Panc1 (cell line): ENCODE results near the gene TMEM134. TPM values are rescaled to one million over a fixed set of nuclear protein-coding genes. Genes with fewer than 3 reads are reported as not detected.

ENCODE experiments used
- ATAC-seq: fragments of 200-7000 bp; cut with Tn5 transposase; 2 replicates; pipeline ENCODE4 v1.9.1; 2020; ENCODE audit warnings: mild to moderate bottlenecking, moderate library complexity
- BruUV-seq: library from RNA; stranded (reverse); fragments of 400-500 nt; replicated peaks from 2 replicates; lab custom pipeline; 2021; lab: Mats Ljungman, UMichigan
- CTCF ChIA-PET: fragments of 300-600 bp; sonication (Branson Sonifier 250); formaldehyde crosslinking; loops from one replicate; lab custom pipeline; 2022; ENCODE audit warnings: antibody characterized with exemption; lab: Charles Lee
- POLR2A ChIA-PET: fragments of 300-600 bp; sonication (Branson Sonifier 250); formaldehyde crosslinking; loops from one replicate; lab custom pipeline; 2022; ENCODE audit warnings: antibody characterized with exemption; lab: Charles Lee
- DNase-seq: peaks from one replicate; pipeline ENCODE4 v3.0.0-alpha.2; 2010; ENCODE audit warnings: low read depth, low spot score
- H3K27ac ChIP-seq: 2 replicates; pipeline ENCODE4 v1.5.1; 2011; ENCODE audit warnings: mild to moderate bottlenecking, low read length, inconsistent platforms
- H3K27me3 ChIP-seq: fragments of 200-500 bp; sonication (Bioruptor generic); 2 replicates; pipeline ENCODE4 v1.6.0; 2014; ENCODE audit warnings: low read length, inconsistent platforms; ENCODE audit not compliant: control insufficient read depth, insufficient read depth
- H3K36me3 ChIP-seq: fragments of 200-500 bp; sonication (Bioruptor generic); 2 replicates; pipeline ENCODE4 v1.5.1; 2014; ENCODE audit warnings: inconsistent platforms, mild to moderate bottlenecking, low read length, moderate library complexity; ENCODE audit not compliant: control insufficient read depth, insufficient read depth
- H3K4me1 ChIP-seq: 2 replicates; pipeline ENCODE4 v1.5.1; 2011; ENCODE audit warnings: inconsistent platforms, mild to moderate bottlenecking, low read length, moderate library complexity; ENCODE audit not compliant: control insufficient read depth, insufficient read depth
- H3K4me3 ChIP-seq, 2 experiments: 2 replicates each; pipeline ENCODE4 v1.5.1; 2011 to 2012; ENCODE audit warnings: low read depth in 2 of 2, low read length in 2 of 2, mild to moderate bottlenecking in 2 of 2, inconsistent platforms in 1 of 2, moderate library complexity in 1 of 2
- H3K9me3 ChIP-seq: fragments of 200-500 bp; sonication (Bioruptor generic); 2 replicates; pipeline ENCODE4 v1.5.1; 2014; ENCODE audit warnings: low read depth, mild to moderate bottlenecking, inconsistent platforms, low read length, moderate library complexity; ENCODE audit not compliant: control insufficient read depth, insufficient read depth
- POLR2AphosphoS5 ChIP-seq: IDR thresholded peaks from 2 replicates; pipeline ENCODE4 v1.6.1; 2012; ENCODE audit warnings: mild to moderate bottlenecking, low read depth, low read length, moderate library complexity
- SIN3A ChIP-seq: IDR thresholded peaks from 2 replicates; pipeline ENCODE4 v1.6.1; 2012; ENCODE audit warnings: low read depth, mild to moderate bottlenecking, low read length, moderate library complexity, borderline replicate concordance; ENCODE audit not compliant: insufficient read depth
- TCF7L2 ChIP-seq: IDR thresholded peaks from 2 replicates; pipeline ENCODE4 v1.6.1; 2011; ENCODE audit warnings: mild to moderate bottlenecking, low read depth, low read length, inconsistent platforms
- in situ Hi-C: cut with HindIII; loops from 2 replicates; pipeline ENCODE4 v1.10.0; 2016; ENCODE audit warnings: low sequenced_read_pairs, low pct_unique_long_range_greater_than_20kb
- intact Hi-C: fragments of 100-400 bp; cut with micrococcal nuclease; formaldehyde crosslinking; loops from one replicate; pipeline ENCODE4 v1.10.0; 2022; ENCODE audit not compliant: unreplicated experiment
- total RNA-seq: library from RNA; stranded (reverse); gene quantifications from one replicate; pipeline ENCODE4 v1.2.1, GENCODE V29; 2021; ENCODE audit not compliant: unreplicated experiment
- TF ChIP-seq, protein P1 (sequence below), 2 experiments: IDR thresholded peaks; 2 replicates each; pipeline ENCODE4 v1.6.1; 2011 to 2012; ENCODE audit warnings: low read depth in 2 of 2, control low read depth in 1 of 2, low read length in 1 of 2, mild to moderate bottlenecking in 1 of 2, moderate library complexity in 1 of 2; ENCODE audit not compliant: insufficient read depth in 1 of 2
- TF ChIP-seq, protein P2 (sequence below): fragments of 450-650 bp; IDR thresholded peaks from 2 replicates; pipeline ENCODE4 v1.5.1; 2017; ENCODE audit warnings: mild to moderate bottlenecking

Gene TMEM134
- total RNA-seq, 1 experiment from 2014 or later, result 65.0 TPM

DNA sequence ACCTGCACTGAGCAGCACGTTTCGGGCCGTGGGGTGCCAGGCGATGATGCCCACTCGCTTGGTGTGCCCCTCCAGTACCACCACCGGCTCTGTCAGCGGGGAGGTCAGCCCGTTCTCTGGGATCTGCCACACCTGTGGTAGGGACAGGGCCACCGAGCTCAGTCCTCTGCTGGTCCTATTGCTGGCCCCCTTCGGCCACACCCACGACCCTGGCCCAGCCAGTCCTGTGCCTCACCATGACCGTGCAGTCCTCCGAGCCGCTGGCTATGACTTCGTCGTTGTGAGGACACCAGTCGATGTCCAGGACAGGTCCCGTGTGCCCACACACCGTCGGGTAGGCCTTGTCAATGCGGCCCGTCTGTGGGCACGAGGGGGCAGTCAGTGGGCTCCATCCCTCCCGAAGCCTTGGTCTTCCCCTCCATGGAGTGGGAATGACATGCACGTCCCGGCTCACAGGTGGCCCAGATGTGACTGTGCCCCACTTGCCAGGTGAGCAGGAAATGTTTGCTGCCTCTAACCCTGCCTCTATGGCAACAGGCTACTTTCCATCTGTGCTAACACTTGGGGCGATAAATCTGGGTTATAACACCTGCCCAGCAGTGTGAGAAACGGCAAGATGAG is 27.2 kb downstream of the TMEM134 start:
- no TSS peak for BruUV-seq
- intact Hi-C loops (no loop called here), in situ Hi-C loops (no loop called here)

DNA sequence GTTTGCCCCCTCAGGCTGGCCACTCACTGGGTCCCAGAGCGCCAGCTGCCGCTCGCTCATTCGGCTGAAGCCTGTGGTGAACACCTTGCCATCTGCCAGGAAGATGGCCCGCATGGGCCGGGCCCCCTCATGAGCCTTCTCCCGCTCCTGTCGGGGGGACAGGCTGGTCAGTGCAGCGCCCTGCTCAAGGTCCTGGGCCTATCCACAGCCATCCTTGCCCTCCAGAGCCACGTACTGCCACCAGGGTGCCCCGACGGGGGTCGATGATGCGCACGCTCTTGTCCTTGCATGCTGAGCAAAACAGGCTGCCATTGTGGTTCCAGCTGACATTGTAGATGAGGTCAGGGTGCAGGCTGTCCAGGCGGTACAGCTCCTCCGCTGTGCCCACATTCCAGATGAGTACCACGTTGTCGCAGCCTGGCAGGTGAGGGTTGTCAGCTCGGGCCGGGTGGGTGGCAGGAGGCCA is 27.9 kb downstream of the TMEM134 start:
- Histone ChIP-seq H3K9me3 (no peaks in the 10 kb centered on the region), H3K27ac (no peak overlapping the region; the same call in 1 of the 2 replicates), H3K36me3 (peaks cover 2% of the 10 kb centered on the region; the same call in 1 of the 2 replicates), H3K27me3 (no peaks in the 10 kb centered on the region), H3K4me1 (peaks cover 59% of the 10 kb centered on the region), H3K4me3 (no peak overlapping the region)
- no TSS peak for BruUV-seq
- in situ Hi-C loops, result no loop called here
- ATAC-seq (no peak), DNase-seq (no peak)
- TF ChIP-seq SIN3A, result no peak
- TF ChIP-seq, protein P1, sequence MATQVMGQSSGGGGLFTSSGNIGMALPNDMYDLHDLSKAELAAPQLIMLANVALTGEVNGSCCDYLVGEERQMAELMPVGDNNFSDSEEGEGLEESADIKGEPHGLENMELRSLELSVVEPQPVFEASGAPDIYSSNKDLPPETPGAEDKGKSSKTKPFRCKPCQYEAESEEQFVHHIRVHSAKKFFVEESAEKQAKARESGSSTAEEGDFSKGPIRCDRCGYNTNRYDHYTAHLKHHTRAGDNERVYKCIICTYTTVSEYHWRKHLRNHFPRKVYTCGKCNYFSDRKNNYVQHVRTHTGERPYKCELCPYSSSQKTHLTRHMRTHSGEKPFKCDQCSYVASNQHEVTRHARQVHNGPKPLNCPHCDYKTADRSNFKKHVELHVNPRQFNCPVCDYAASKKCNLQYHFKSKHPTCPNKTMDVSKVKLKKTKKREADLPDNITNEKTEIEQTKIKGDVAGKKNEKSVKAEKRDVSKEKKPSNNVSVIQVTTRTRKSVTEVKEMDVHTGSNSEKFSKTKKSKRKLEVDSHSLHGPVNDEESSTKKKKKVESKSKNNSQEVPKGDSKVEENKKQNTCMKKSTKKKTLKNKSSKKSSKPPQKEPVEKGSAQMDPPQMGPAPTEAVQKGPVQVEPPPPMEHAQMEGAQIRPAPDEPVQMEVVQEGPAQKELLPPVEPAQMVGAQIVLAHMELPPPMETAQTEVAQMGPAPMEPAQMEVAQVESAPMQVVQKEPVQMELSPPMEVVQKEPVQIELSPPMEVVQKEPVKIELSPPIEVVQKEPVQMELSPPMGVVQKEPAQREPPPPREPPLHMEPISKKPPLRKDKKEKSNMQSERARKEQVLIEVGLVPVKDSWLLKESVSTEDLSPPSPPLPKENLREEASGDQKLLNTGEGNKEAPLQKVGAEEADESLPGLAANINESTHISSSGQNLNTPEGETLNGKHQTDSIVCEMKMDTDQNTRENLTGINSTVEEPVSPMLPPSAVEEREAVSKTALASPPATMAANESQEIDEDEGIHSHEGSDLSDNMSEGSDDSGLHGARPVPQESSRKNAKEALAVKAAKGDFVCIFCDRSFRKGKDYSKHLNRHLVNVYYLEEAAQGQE (IDR thresholded peaks at IDR 0.05; ENCODE audit: insufficient read depth in 1 of 2, low read depth in 2 of 2, low read length in 1 of 2), result no peak
- TF ChIP-seq, protein P2, sequence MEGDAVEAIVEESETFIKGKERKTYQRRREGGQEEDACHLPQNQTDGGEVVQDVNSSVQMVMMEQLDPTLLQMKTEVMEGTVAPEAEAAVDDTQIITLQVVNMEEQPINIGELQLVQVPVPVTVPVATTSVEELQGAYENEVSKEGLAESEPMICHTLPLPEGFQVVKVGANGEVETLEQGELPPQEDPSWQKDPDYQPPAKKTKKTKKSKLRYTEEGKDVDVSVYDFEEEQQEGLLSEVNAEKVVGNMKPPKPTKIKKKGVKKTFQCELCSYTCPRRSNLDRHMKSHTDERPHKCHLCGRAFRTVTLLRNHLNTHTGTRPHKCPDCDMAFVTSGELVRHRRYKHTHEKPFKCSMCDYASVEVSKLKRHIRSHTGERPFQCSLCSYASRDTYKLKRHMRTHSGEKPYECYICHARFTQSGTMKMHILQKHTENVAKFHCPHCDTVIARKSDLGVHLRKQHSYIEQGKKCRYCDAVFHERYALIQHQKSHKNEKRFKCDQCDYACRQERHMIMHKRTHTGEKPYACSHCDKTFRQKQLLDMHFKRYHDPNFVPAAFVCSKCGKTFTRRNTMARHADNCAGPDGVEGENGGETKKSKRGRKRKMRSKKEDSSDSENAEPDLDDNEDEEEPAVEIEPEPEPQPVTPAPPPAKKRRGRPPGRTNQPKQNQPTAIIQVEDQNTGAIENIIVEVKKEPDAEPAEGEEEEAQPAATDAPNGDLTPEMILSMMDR, result no peak
- CTCF ChIA-PET, result no interaction called here
- POLR2A ChIA-PET, result no interaction called here
- intact Hi-C loops, result no loop called here

More for the DNA sequence above, 27.2 kb downstream of the TMEM134 start:
- no peak for ATAC-seq
- H3K27me3 ChIP-seq, result no peaks in the 10 kb centered on the region
- POLR2A ChIA-PET, result no interaction called here
- peaks cover 52% of the 10 kb centered on the region for H3K4me1 ChIP-seq
- peak overlapping the region; percentile 15 for H3K27ac ChIP-seq
- CTCF ChIA-PET, result no interaction called here
- H3K36me3 ChIP-seq, result peaks cover 2% of the 10 kb centered on the region; the same call in 1 of the 2 replicates
- no peak for TF ChIP-seq POLR2AphosphoS5
- TF ChIP-seq, protein P2, result no peak
- TF ChIP-seq SIN3A, result no peak
- TF ChIP-seq TCF7L2, result no peak
- TF ChIP-seq, protein P1 (IDR thresholded peaks at IDR 0.05; ENCODE audit: insufficient read depth in 1 of 2, low read depth in 2 of 2, low read length in 1 of 2), result no peak
- peak overlapping the region in 1 of 2 experiments; percentile 87; a peak in 3 of 4 replicates for H3K4me3 ChIP-seq
- no peaks in the 10 kb centered on the region for H3K9me3 ChIP-seq
- no peak for DNase-seq
